B cell (primary cell): Measurements from ENCODE around the gene ACADL. TPM values are rescaled to one million over a fixed set of nuclear protein-coding genes. Genes with fewer than 3 reads are reported as not detected.

Experiments used
- ATAC-seq: fragments of 200-7000 bp; cut with Tn5 transposase; one replicate; pipeline ENCODE4 v1.10.0; 2021; ENCODE audit warnings: low read depth, mild to moderate bottlenecking, moderate number of reproducible peaks, moderate library complexity
- CTCF ChIA-PET: fragments of 350-600 bp; sonication (Branson Sonifier 250); formaldehyde crosslinking; loops from one replicate; lab custom pipeline; 2021; ENCODE audit warnings: antibody characterized with exemption, inconsistent platforms; lab: Charles Lee
- POLR2A ChIA-PET: fragments of 350-600 bp; sonication (Branson Sonifier 250); formaldehyde crosslinking; loops from one replicate; lab custom pipeline; 2021; ENCODE audit warnings: antibody characterized with exemption; lab: Charles Lee
- DNase-seq: peaks from one replicate; pipeline ENCODE4 v3.0.0; 2013
- H2AFZ ChIP-seq: 2 replicates; pipeline ENCODE4 v1.6.1; 2012; ENCODE audit warnings: mild to moderate bottlenecking, low read depth, low read length; ENCODE audit not compliant: insufficient read depth, poor library complexity, severe bottlenecking
- H3K27ac ChIP-seq, 2 donors: 1 replicate in 1 of 2; 2 replicates in 1 of 2; pipeline ENCODE4 v1.5.1; 2012 to 2013; ENCODE audit warnings: low read length in 2 of 2, mild to moderate bottlenecking in 2 of 2, moderate library complexity in 1 of 2
- H3K27me3 ChIP-seq, 4 experiments: fragments of 200-600 bp in 1 of 4; sonication (generic) in 1 of 4; replicated peaks in 1 of 4; 1 replicate in 2 of 4; 2 replicates in 2 of 4; pipeline versions ENCODE4 v1.6.1 to v1.7.0; 2013 to 2016; ENCODE audit warnings: low read length in 3 of 4, mild to moderate bottlenecking in 2 of 4, mixed read lengths in 1 of 4, moderate library complexity in 1 of 4; ENCODE audit not compliant: insufficient read depth in 4 of 4, control insufficient read depth in 3 of 4; ENCODE audit errors: control extremely low read depth in 1 of 4
- H3K36me3 ChIP-seq, 2 experiments: replicated peaks in 1 of 2; 1 replicate in 1 of 2; 2 replicates in 1 of 2; pipeline versions ENCODE4 v1.6.1 to v1.7.1; 2013; ENCODE audit warnings: low read length in 1 of 2; ENCODE audit not compliant: insufficient read depth in 2 of 2, control insufficient read depth in 1 of 2; ENCODE audit errors: control extremely low read depth in 1 of 2, extremely low read depth in 1 of 2
- H3K4me1 ChIP-seq, 2 donors: fragments of 200-600 bp in 1 of 2; sonication (generic) in 1 of 2; 1 replicate in 1 of 2; 2 replicates in 1 of 2; pipeline versions ENCODE4 v1.5.1 to v1.6.1; 2013 to 2017; ENCODE audit warnings: low read length in 2 of 2; ENCODE audit not compliant: control insufficient read depth in 2 of 2, insufficient read depth in 2 of 2
- H3K4me2 ChIP-seq: replicated peaks from 2 replicates; pipeline ENCODE3; 2012; ENCODE audit warnings: mild to moderate bottlenecking, low read depth, low read length; ENCODE audit not compliant: poor library complexity, severe bottlenecking
- H3K4me3 ChIP-seq, 5 experiments: fragments of 200-600 bp in 1 of 5; sonication (generic) in 1 of 5; 1 replicate in 3 of 5; 2 replicates in 2 of 5; pipeline versions ENCODE4 v1.5.1 to v1.7.0; 2011 to 2016; ENCODE audit warnings: low read length in 4 of 5, mild to moderate bottlenecking in 4 of 5, low read depth in 2 of 5, control low read depth in 1 of 5, moderate library complexity in 1 of 5; ENCODE audit not compliant: insufficient read depth in 1 of 5; ENCODE audit errors: control extremely low read depth in 1 of 5, extremely low read depth in 1 of 5
- H3K79me2 ChIP-seq: fragments of 200-600 bp; sonication (generic); one replicate; pipeline ENCODE4 v1.6.0; 2016; ENCODE audit warnings: low read length; ENCODE audit not compliant: control insufficient read depth, insufficient read depth
- H3K9ac ChIP-seq: fragments of 200-600 bp; sonication (generic); 2 replicates; pipeline ENCODE4 v1.6.1; 2017; ENCODE audit warnings: mild to moderate bottlenecking, low read length, moderate library complexity
- H3K9me3 ChIP-seq, 3 donors: one replicate each; pipeline versions ENCODE4 v1.6.1 to v1.7.1; 2013; ENCODE audit warnings: low read length in 2 of 3; ENCODE audit not compliant: control insufficient read depth in 2 of 3, insufficient read depth in 1 of 3; ENCODE audit errors: control extremely low read depth in 1 of 3
- H4K20me1 ChIP-seq: 2 replicates; pipeline ENCODE4 v1.6.0; 2012; ENCODE audit warnings: mild to moderate bottlenecking, low read length; ENCODE audit not compliant: insufficient read depth, control insufficient read depth, poor library complexity, severe bottlenecking
- H3K27ac Mint-ChIP-seq: one replicate; pipeline ENCODE4 v1.8.0; 2021; ENCODE audit warnings: mixed read lengths
- H3K27me3 Mint-ChIP-seq: one replicate; pipeline ENCODE4 v1.8.0; 2021; ENCODE audit warnings: mixed read lengths
- H3K4me1 Mint-ChIP-seq: one replicate; pipeline ENCODE4 v1.8.0; 2021; ENCODE audit warnings: mixed read lengths
- H3K4me3 Mint-ChIP-seq: one replicate; pipeline ENCODE4 v1.8.0; 2021; ENCODE audit warnings: mixed read lengths
- H3K9me3 Mint-ChIP-seq: one replicate; pipeline ENCODE4 v1.8.0; 2022; ENCODE audit warnings: mixed read lengths; ENCODE audit not compliant: insufficient read depth
- CTCF ChIP-seq: fragments of 200-600 bp; IDR thresholded peaks from one replicate; pipeline ENCODE4 v1.8.0; 2022; ENCODE audit warnings: antibody characterized with exemption, mild to moderate bottlenecking
- EZH2 ChIP-seq: IDR thresholded peaks from 2 replicates; pipeline ENCODE4 v1.6.1; 2012; ENCODE audit warnings: borderline replicate concordance, low read depth, mild to moderate bottlenecking, moderate library complexity, low read length; ENCODE audit not compliant: insufficient read depth, poor library complexity, severe bottlenecking
- WGBS: methylation state at CpG from one replicate; pipeline ENCODE4 v1.1.5; 2013; ENCODE audit warnings: missing lambda C conversion rate; ENCODE audit not compliant: insufficient coverage; 5-methylcytosine and 5-hydroxymethylcytosine counted together
- intact Hi-C: fragments of 100-400 bp; cut with micrococcal nuclease; formaldehyde crosslinking; loops from one replicate; pipeline ENCODE4 v1.10.0; 2022
- polyA plus RNA-seq: library from polyadenylated mRNA; depleted of rRNA; stranded (reverse); fragments of >200 nt; gene quantifications from 2 replicates; pipeline ENCODE4 v1.2.3, GENCODE V29; 2012
- total RNA-seq, 2 donors: library from RNA; stranded (reverse); fragments of 120-200 nt in 1 of 2; gene quantifications; 1 replicate in 1 of 2; 2 replicates in 1 of 2; pipeline versions ENCODE4 v1.2.3 to v1.2.4, GENCODE V29; 2013 to 2022

The ACADL gene
- total and polyA plus RNA-seq, 2 donors (not counting 1 experiment from before 2014, with no cell fraction given), result not detected

- Histone ChIP-seq H3K27ac (no peak overlapping the region), H4K20me1 (no peaks in the 10 kb centered on the region), H3K4me3 (no peak overlapping the region), H3K9me3 (no peaks in the 10 kb centered on the region), H3K4me2 (no peak overlapping the region), H3K27me3 (no peaks in the 10 kb centered on the region), H3K79me2 (no peaks in the 10 kb centered on the region), H3K9ac (no peak overlapping the region), H2AFZ (no peak overlapping the region), H3K36me3 (no peaks in the 10 kb centered on the region), H3K4me1 (no peaks in the 10 kb centered on the region)
- Mint-ChIP-seq H3K4me1 (no peaks in the 10 kb centered on the region), H3K27ac (no peak overlapping the region), H3K27me3 (peaks cover 2% of the 10 kb centered on the region), H3K9me3 (no peaks in the 10 kb centered on the region), H3K4me3 (no peak overlapping the region)
- intact Hi-C loops, result no loop called here
- no peak for ATAC-seq
- DNase-seq, result no peak
- no peak for TF ChIP-seq EZH2
- TF ChIP-seq CTCF, result no peak
- ChIA-PET CTCF (no interaction called here), POLR2A (no interaction called here)
- WGBS, result no CpG with 5 or more reads among the region's 1 CpG
Measured at GRCh38 chr2:210267698-210268097, 42.5 kb upstream of the ACADL start.

- Mint-ChIP-seq H3K9me3 (no peaks in the 10 kb centered on the region), H3K4me1 (no peaks in the 10 kb centered on the region), H3K27ac (no peak overlapping the region), H3K4me3 (no peak overlapping the region), H3K27me3 (peaks cover 2% of the 10 kb centered on the region)
- Histone ChIP-seq H3K9me3 (no peaks in the 10 kb centered on the region), H3K27me3 (no peaks in the 10 kb centered on the region), H3K4me2 (no peak overlapping the region), H3K36me3 (no peaks in the 10 kb centered on the region), H3K27ac (no peak overlapping the region), H2AFZ (no peak overlapping the region), H4K20me1 (no peaks in the 10 kb centered on the region), H3K9ac (no peak overlapping the region), H3K4me1 (no peaks in the 10 kb centered on the region), H3K79me2 (no peaks in the 10 kb centered on the region), H3K4me3 (no peak overlapping the region)
- ATAC-seq (no peak), DNase-seq (no peak)
- ChIA-PET CTCF (no interaction called here), POLR2A (no interaction called here)
- intact Hi-C loops, result no loop called here
- TF ChIP-seq EZH2, result no peak
- no peak for TF ChIP-seq CTCF
- WGBS, result 60% methylated on average over 1 of the region's 1 CpG
Measured at GRCh38 chr2:210264282-210264681, 39.0 kb upstream of the ACADL start.
